OCI-LY7 (cell line): ENCODE measurements around the gene TMF1. TPM values are rescaled to one million over a fixed set of nuclear protein-coding genes. Genes with fewer than 3 reads are reported as not detected.
A peak's percentile ranks its signal among the peaks of the same experiment; 100 is the strongest.

Source experiments
- BruUV-seq: library from RNA; stranded (reverse); fragments of 400-500 nt; replicated peaks from 2 replicates; lab custom pipeline; 2021; lab: Mats Ljungman, UMichigan
- CTCF ChIA-PET: fragments of 300-600 bp; sonication (Branson Sonifier 250); formaldehyde crosslinking; loops from one replicate; lab custom pipeline; 2022; ENCODE audit warnings: antibody characterized with exemption; ENCODE audit not compliant: unreplicated experiment; lab: Charles Lee
- POLR2A ChIA-PET: fragments of 300-600 bp; sonication (Branson Sonifier 250); formaldehyde crosslinking; loops from one replicate; lab custom pipeline; 2022; ENCODE audit warnings: antibody characterized with exemption; lab: Charles Lee
- DNase-seq: peaks from one replicate; pipeline ENCODE4 v3.0.0-alpha.2; 2015; ENCODE audit warnings: low spot score
- H2AFZ ChIP-seq: fragments of 200-600 bp; sonication (generic), shearing (Covaris generic); 2 replicates; pipeline ENCODE4 v1.6.1; 2014; ENCODE audit warnings: mild to moderate bottlenecking, antibody characterized with exemption, low read length, moderate library complexity
- H3K27ac ChIP-seq: fragments of 200-600 bp; sonication (generic); 2 replicates; pipeline ENCODE4 v1.5.1; 2014; ENCODE audit warnings: mixed run types, low read depth, mild to moderate bottlenecking, moderate library complexity, low read length, inconsistent platforms; ENCODE audit not compliant: poor library complexity, severe bottlenecking
- H3K36me3 ChIP-seq: fragments of 200-600 bp; sonication (generic); 2 replicates; pipeline ENCODE4 v1.6.1; 2014; ENCODE audit warnings: mild to moderate bottlenecking, antibody characterized with exemption, low read length, moderate library complexity, mixed read lengths; ENCODE audit not compliant: insufficient read depth
- H3K4me1 ChIP-seq: fragments of 200-600 bp; sonication (generic); 2 replicates; pipeline ENCODE4 v1.5.1; 2014; ENCODE audit warnings: mild to moderate bottlenecking, low read length; ENCODE audit not compliant: insufficient read depth, poor library complexity, severe bottlenecking
- H3K4me2 ChIP-seq: fragments of 200-600 bp; sonication (generic); 2 replicates; pipeline ENCODE4 v1.6.1; 2014; ENCODE audit warnings: mild to moderate bottlenecking, low read length
- H3K4me3 ChIP-seq: fragments of 200-600 bp; sonication (generic); 2 replicates; pipeline ENCODE4 v1.5.1; 2014; ENCODE audit warnings: mild to moderate bottlenecking, low read depth, low read length; ENCODE audit not compliant: poor library complexity, severe bottlenecking
- H3K79me2 ChIP-seq: fragments of 200-600 bp; sonication (generic); 2 replicates; pipeline ENCODE4 v1.6.1; 2016; ENCODE audit warnings: low read depth, mild to moderate bottlenecking, low read length, moderate library complexity, mixed read lengths; ENCODE audit not compliant: insufficient read depth
- H3K9me2 ChIP-seq: fragments of 200-600 bp; sonication (generic); 2 replicates; pipeline ENCODE4 v1.6.1; 2016; ENCODE audit warnings: mild to moderate bottlenecking, low read length, mixed read lengths; ENCODE audit not compliant: insufficient read depth
- H3K9me3 ChIP-seq: fragments of 200-600 bp; sonication (generic); 2 replicates; pipeline ENCODE4 v1.6.1; 2014; ENCODE audit warnings: mild to moderate bottlenecking, mixed run types, low read length, mixed read lengths
- H4K20me1 ChIP-seq: fragments of 200-600 bp; sonication (generic); 2 replicates; pipeline ENCODE4 v1.6.1; 2014; ENCODE audit warnings: mild to moderate bottlenecking, antibody characterized with exemption, low read length, moderate library complexity, mixed read lengths; ENCODE audit not compliant: insufficient read depth
- CTCF ChIP-seq: fragments of 200-600 bp; sonication (generic); conservative IDR thresholded peaks from 2 replicates; pipeline ENCODE4 v1.5.1; 2014; ENCODE audit warnings: mild to moderate bottlenecking, antibody characterized with exemption, low read length, moderate library complexity, mixed read lengths
- EZH2phosphoT487 ChIP-seq: fragments of 200-600 bp; sonication (generic); IDR thresholded peaks from 2 replicates; pipeline ENCODE4 v1.6.1; 2018; ENCODE audit warnings: low read depth, borderline replicate concordance, mild to moderate bottlenecking, mixed run types, antibody characterized with exemption, low read length, moderate library complexity, mixed read lengths
- intact Hi-C: fragments of 100-400 bp; cut with micrococcal nuclease; formaldehyde crosslinking; loops from one replicate; pipeline ENCODE4 v1.10.0; 2022; ENCODE audit not compliant: unreplicated experiment
- microRNA-seq: library from miRNA; unstranded; fragments of <30 nt; microRNA quantifications from one replicate; pipeline ENCODE4 v1.2.0, GENCODE V29; 2022; ENCODE audit warnings: borderline replicate concordance
- small RNA-seq: library from RNA; depleted of rRNA; stranded (forward); fragments of <200 nt; gene quantifications from one replicate; pipeline ENCODE3, GENCODE V24; 2014
- total RNA-seq, 2 experiments: library from RNA; depleted of rRNA in 1 of 2; stranded (reverse); fragments of >200 nt in 1 of 2; shearing (Covaris generic) in 1 of 2; gene quantifications; 2 replicates each; pipeline ENCODE4 v1.2.3, GENCODE V29; 2014 to 2022

Gene TMF1
- total RNA-seq, 2 experiments from 2014 or later = 20.8 to 29.4 TPM

DNA sequence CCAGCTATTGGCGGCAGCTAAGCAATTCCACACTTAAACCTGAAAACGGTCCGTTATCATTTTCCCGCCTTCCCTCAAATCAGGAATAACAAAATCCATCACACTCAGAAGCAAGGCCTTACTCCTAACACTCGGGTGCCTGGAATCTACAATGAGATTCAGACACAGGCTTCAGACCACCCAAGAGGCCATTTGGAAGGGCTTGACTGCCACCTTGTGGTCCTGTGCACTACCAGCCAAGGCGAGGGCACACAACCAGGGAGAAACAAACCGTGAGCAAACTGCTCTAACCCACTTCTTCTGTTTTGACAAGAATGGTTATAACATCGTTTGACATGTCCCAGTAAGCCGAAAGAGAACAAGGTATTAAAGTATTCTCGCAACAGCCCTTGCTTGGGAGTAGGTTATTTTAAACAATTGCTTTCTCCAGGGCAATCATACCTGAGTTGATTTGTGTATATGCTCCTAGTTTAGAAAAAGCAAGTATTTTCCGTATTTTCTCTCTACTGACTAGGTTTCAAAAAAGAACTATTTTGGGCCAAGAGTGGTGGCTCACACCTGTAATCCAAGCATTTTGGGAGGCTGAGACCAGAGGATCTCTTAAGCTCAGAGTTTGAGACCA lies 79.7 kb downstream of the TMF1 start:
- DNase-seq = peak; percentile 62
- no peaks in the 10 kb centered on the region for H3K36me3 ChIP-seq
- no peaks in the 10 kb centered on the region for H3K4me1 ChIP-seq
- no TSS peak for BruUV-seq
- ChIA-PET CTCF (no interaction called here), POLR2A (no interaction called here)
- H3K27ac ChIP-seq = no peak overlapping the region
- H3K4me3 ChIP-seq = no peak overlapping the region
- peak; percentile 86 for TF ChIP-seq CTCF
- no peak for TF ChIP-seq EZH2phosphoT487
- no peak overlapping the region for H2AFZ ChIP-seq
- no peaks in the 10 kb centered on the region for H3K9me3 ChIP-seq
- intact Hi-C loops = loop anchor here (5.0 kb wide), 1 partner anchor 80 kb away; no protein-coding TSS in a partner anchor
- H4K20me1 ChIP-seq = no peaks in the 10 kb centered on the region
- no peak overlapping the region for H3K4me2 ChIP-seq
- no peaks in the 10 kb centered on the region for H3K9me2 ChIP-seq
- no peaks in the 10 kb centered on the region for H3K79me2 ChIP-seq

Small RNAs within 50 kb of the gene (microRNA-seq; reads per million reads assigned to microRNA genes)
- 49.2 reads per million, percentile 45 among the genes with 10 or more reads in this experiment for gene MIR3136

Small RNAs within 50 kb of the gene (small RNA-seq; reads per million reads assigned to genes)
- not detected for gene MIR3136

Other genes with a start within 250 kb of the TMF1 start
- not detected in 2 replicates for gene TAFA4, start 119.8 kb downstream of the TMF1 start, total RNA-seq (2014; rRNA removed; shearing (Covaris generic))
- not detected in 2 replicates for gene TAFA4, start 119.8 kb downstream of the TMF1 start, total RNA-seq (2022)
- gene EOGT, start 38.6 kb downstream of the TMF1 start, total RNA-seq (2014; rRNA removed; shearing (Covaris generic)) = 3.6 and 5.9 TPM in 2 replicates
- gene EOGT, start 38.6 kb downstream of the TMF1 start, total RNA-seq (2022) = 8.7 and 10.8 TPM in 2 replicates
- 66.5 and 78.8 TPM in 2 replicates for gene UBA3, start 28.0 kb upstream of the TMF1 start, total RNA-seq (2014; rRNA removed; shearing (Covaris generic))
- gene UBA3, start 28.0 kb upstream of the TMF1 start, total RNA-seq (2022) = 70.2 and 70.8 TPM in 2 replicates
- gene ARL6IP5, start 32.6 kb upstream of the TMF1 start, total RNA-seq (2014; rRNA removed; shearing (Covaris generic)) = 18.5 and 28.9 TPM in 2 replicates
- gene ARL6IP5, start 32.6 kb upstream of the TMF1 start, total RNA-seq (2022) = 25.9 and 26.7 TPM in 2 replicates
- gene LMOD3, start 70.3 kb upstream of the TMF1 start, total RNA-seq (2014; rRNA removed; shearing (Covaris generic)) = not detected in 2 replicates
- gene LMOD3, start 70.3 kb upstream of the TMF1 start, total RNA-seq (2022) = not detected in 2 replicates